GM18505 (cell line): ENCODE data around the gene RERG.

Experiments used
- ATAC-seq: cut with Tn5 transposase; IDR thresholded peaks from one replicate; pipeline ENCODE4 v1.9.1; 2021; ENCODE audit not compliant: unreplicated experiment
- POLR2A ChIP-seq: IDR thresholded peaks from 4 replicates; pipeline ENCODE4 v1.6.1; 2011; ENCODE audit warnings: borderline replicate concordance; ENCODE audit not compliant: insufficient read depth, insufficient read length; ENCODE audit errors: extremely low read depth

Gene RERG

DNA sequence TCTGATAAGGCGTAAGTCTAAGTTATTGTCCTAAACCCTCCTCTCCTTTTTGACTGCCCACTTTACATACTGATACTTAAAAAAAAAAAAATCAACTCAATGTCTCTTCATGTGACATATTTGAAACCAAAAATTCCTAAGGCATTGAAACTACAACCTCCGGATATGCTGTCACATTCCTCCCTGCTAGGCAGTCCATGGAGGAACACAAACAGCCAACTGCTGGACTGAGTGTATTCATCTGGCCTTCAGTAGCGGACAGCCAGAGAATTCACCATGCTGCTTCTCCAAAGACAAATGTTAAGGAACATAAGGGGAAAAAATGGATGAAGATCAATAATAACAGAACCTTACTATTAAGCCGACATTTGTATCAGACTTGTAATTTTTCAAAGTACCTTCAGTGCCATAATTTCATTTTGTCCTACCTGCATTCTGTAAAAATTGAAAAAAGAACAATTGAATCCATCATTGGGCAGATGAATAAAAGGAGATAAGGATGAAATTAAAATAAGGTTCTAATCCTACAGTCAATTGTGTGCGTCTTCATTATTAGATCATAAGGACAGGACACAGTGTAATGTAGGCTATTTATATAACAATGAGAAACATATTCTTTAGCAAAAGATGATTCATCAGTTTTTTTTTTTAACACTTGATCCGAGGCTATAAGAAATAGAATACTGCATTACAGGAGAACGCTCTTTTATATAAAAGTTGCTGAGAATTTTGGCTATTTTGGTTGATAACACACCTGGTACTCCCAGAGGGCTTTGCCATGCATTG lies 12.2 kb downstream of the RERG start:
- TF ChIP-seq POLR2A = no peak
- no peak for ATAC-seq

DNA sequence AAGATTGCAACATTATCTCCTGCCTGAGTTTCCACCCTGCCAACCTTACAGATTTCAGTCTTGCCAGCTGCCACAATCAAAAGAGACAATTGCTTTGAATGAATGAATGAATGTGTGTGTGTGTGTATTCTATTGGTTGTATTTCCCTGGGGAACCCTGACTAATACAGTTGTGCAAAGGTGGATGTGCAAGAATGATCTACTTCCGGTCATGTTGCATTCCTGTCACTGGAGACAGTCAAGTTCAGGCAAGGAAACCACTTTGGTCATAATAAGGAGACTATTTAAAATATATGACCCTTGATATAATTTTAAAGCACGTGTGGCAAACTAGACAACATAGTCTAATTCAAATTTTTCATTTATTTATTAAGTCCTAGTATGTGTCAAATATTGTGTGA lies 13.1 kb downstream of the RERG start:
- TF ChIP-seq POLR2A = no peak
- ATAC-seq = no peak

DNA sequence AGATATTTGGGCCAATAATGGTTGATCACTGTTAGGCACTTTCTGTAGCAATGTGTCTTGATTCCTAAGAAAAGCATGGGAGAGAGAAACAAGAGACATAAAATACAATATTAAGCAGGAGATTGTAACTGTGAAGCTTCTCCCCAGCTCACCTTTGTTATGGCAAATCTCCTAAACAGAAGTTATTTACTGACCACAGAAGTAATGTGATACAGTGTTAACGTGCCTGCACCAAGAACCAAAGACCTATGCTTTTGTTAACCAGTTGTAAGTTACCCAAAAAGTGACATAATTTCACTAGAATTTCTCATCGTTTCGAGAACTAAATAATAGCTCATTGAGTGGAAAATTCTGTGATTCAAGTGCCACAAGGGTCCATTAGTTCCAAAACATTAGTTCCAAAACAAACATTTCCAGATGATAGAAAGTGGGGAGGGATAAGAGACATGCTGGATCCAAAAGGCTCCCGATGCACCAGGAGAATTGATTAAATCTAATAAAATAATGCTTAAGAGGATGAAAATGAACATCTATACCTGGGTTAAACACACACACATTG lies 14.3 kb downstream of the RERG start:
- ATAC-seq = no peak
- TF ChIP-seq POLR2A = no peak

GRCh38 chr12:15206338-15206737 lies 14.9 kb downstream of the RERG start:
- no peak for ATAC-seq

GRCh38 chr12:15205341-15206010 lies 15.7 kb downstream of the RERG start:
- no peak for TF ChIP-seq POLR2A
- no peak for ATAC-seq

More at GRCh38 chr12:15206338-15206737, 14.9 kb downstream of the RERG start:
- TF ChIP-seq POLR2A = no peak

- TF ChIP-seq POLR2A = no peak
- ATAC-seq = no peak
Observed at GRCh38 chr12:15201456-15201855, 19.8 kb downstream of the RERG start.

- no peak for TF ChIP-seq POLR2A
- ATAC-seq = no peak
Observed at GRCh38 chr12:15201056-15201455, 20.2 kb downstream of the RERG start.

DNA sequence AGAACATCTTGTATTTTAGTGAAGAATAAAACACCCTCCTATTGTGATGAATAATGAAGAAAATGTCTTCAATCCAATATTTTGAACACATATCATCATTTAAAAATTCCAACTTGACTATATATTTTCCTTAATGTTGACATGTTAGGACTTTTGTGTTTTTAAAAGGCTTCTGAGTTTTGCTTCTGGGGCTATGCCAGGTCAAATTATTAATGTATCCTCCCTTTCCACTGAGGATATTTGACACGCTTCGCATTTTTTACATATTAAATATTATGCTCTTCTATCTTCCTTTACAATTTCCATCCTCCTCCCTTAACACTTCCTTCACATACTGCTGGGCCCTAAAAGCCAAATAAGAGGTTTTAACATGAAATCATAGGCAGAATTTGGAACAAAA lies 20.6 kb downstream of the RERG start:
- TF ChIP-seq POLR2A = no peak
- ATAC-seq = no peak

DNA sequence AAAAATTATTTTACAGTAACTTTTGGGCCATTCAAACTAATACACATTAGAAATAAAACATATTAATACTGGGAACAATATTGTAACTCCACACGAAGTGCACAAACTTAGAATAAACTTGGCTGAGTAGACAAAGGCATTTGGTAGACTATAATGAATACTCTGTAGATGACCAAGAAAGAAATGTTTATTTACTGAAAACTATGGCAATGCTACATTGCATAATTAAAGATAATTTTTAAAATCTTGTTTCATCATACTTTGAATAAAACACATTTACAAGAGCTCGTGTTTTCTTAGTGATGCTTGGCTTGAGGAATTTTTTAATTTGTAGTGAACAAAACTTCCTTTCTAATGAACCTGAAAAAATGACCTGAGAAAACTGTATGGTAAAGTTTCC lies 21.3 kb downstream of the RERG start:
- no peak for ATAC-seq
- no peak for TF ChIP-seq POLR2A

DNA sequence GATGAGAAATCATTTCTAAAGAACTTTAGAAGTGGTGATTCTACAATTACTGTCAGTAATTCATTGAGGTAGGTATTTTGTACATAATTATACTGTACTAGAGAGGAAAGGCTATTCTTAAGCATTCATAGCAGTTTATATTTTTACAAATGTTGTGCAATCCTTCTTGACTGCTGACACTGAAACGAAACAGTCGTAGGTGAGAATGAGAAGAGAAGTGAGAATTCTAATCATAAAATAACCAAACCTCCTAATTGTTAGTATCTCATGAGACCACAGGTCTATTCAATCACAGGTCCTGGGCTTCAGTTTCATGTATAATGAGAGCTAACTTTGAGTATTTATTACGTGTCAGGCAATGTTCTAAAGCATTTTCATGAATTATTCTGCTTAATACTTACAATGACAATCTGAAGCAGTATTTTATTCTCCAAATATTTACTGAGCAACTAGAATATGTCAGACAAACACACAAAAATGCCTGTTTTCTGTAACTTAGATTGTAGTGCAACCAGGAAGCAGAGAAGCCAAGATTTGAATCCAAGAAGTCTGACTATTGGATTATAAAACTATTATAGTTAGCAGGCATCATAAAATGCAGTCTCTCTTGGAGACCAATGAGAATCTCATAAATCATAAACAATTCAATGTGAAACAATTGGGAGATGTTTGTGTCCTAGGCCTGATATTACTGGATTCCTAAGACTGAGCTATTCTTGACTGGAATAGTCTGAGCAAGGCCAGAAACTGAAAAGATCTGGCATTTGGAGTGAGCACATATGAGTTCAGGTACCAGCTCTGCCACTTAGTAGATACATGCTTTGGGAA lies 24.3 kb downstream of the RERG start:
- no peak for ATAC-seq
- TF ChIP-seq POLR2A = no peak

GRCh38 chr12:15196221-15196620 lies 25.0 kb downstream of the RERG start:
- ATAC-seq = no peak
- no peak for TF ChIP-seq POLR2A

GRCh38 chr12:15194456-15195368 lies 26.5 kb downstream of the RERG start:
- TF ChIP-seq POLR2A = no peak
- no peak for ATAC-seq
